ENCODE data around the gene WDR91. TPM values are rescaled to one million over a fixed set of nuclear protein-coding genes. Genes with fewer than 3 reads are reported as not detected.

WDR91 gene
- total and polyA plus RNA-seq, 4 donors: 5.8 to 19.0 (median 9.2) TPM

DNA sequence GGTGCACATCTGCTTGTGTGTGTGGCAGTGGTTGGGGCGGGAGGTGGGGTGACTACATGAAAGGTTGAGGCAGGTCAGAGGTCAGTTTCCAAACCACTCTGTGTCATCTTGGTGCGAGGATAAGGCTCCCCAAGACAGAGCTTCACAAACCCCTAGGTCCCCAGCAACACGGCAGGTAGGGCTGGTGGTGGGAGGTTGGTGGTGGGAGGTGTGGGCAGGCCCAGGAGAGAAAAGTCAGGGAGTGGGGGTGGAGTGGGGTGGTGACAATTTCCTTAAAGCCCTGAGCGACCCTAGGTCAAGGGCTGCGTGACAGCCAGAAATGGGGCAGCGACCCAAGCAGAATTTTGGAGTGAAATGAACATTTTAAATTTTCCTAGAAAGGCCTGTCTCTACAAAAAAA lies 20.8 kb upstream of the WDR91 start:
- DNase-seq (ENCODE audit: low spot score): no peak
- H3K4me1 ChIP-seq (ENCODE audit: control insufficient read depth in 4 of 4, insufficient read depth in 4 of 4, low read length in 3 of 4): no peaks in the 10 kb centered on the region
- no peak overlapping the region for H3K27ac ChIP-seq (ENCODE audit: low read depth in 1 of 2, low read length in 2 of 2)
- WGBS: 96% methylated on average over 6 of the region's 6 CpGs
- no peaks in the 10 kb centered on the region for H3K27me3 ChIP-seq (ENCODE audit: control insufficient read depth in 4 of 4, insufficient read depth in 4 of 4, low read length in 3 of 4)
- H3K4me3 ChIP-seq (ENCODE audit: low read depth in 1 of 3, low read length in 3 of 3): no peak overlapping the region
- no peak overlapping the region for H3K9ac ChIP-seq (ENCODE audit: low read depth in 1 of 2, low read length in 2 of 2)
- H3K36me3 ChIP-seq (ENCODE audit: control insufficient read depth in 4 of 4, insufficient read depth in 3 of 4, low read depth in 1 of 4, low read length in 3 of 4): no peaks in the 10 kb centered on the region
- H3K9me3 ChIP-seq (ENCODE audit: control insufficient read depth in 4 of 4, low read length in 3 of 4): no peaks in the 10 kb centered on the region
- TF ChIP-seq EGR1 (IDR thresholded peaks at IDR 0.05; ENCODE audit: low read depth in 2 of 2): no peak
- TF ChIP-seq, protein P1, sequence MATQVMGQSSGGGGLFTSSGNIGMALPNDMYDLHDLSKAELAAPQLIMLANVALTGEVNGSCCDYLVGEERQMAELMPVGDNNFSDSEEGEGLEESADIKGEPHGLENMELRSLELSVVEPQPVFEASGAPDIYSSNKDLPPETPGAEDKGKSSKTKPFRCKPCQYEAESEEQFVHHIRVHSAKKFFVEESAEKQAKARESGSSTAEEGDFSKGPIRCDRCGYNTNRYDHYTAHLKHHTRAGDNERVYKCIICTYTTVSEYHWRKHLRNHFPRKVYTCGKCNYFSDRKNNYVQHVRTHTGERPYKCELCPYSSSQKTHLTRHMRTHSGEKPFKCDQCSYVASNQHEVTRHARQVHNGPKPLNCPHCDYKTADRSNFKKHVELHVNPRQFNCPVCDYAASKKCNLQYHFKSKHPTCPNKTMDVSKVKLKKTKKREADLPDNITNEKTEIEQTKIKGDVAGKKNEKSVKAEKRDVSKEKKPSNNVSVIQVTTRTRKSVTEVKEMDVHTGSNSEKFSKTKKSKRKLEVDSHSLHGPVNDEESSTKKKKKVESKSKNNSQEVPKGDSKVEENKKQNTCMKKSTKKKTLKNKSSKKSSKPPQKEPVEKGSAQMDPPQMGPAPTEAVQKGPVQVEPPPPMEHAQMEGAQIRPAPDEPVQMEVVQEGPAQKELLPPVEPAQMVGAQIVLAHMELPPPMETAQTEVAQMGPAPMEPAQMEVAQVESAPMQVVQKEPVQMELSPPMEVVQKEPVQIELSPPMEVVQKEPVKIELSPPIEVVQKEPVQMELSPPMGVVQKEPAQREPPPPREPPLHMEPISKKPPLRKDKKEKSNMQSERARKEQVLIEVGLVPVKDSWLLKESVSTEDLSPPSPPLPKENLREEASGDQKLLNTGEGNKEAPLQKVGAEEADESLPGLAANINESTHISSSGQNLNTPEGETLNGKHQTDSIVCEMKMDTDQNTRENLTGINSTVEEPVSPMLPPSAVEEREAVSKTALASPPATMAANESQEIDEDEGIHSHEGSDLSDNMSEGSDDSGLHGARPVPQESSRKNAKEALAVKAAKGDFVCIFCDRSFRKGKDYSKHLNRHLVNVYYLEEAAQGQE (IDR thresholded peaks at IDR 0.05): no peak

DNA sequence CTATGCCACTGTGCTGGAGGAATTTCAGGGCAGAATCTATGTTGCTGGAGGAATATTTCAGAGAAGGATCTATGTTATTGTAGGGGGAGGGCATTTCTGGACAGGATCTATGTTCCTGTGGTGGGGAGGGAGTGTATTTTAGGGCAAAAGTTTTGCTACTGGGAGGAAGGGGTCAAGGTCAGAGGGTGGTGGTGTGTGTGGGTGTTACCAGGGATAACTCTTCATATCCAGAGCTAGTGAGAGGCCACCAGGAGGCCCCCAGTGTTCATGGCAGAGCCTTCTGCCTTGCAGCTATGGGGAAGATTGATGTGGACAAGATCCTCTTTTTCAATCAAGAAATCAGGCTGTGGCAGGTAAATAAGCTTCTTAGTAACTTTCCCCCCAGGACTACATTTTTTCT lies 20.4 kb upstream of the WDR91 start:
- Histone ChIP-seq H3K9ac (ENCODE audit: low read depth in 1 of 2, low read length in 2 of 2) (no peak overlapping the region), H3K27ac (ENCODE audit: low read depth in 1 of 2, low read length in 2 of 2) (no peak overlapping the region), H3K4me1 (ENCODE audit: control insufficient read depth in 4 of 4, insufficient read depth in 4 of 4, low read length in 3 of 4) (no peaks in the 10 kb centered on the region), H3K36me3 (ENCODE audit: control insufficient read depth in 4 of 4, insufficient read depth in 3 of 4, low read depth in 1 of 4, low read length in 3 of 4) (no peaks in the 10 kb centered on the region), H3K9me3 (ENCODE audit: control insufficient read depth in 4 of 4, low read length in 3 of 4) (no peaks in the 10 kb centered on the region), H3K27me3 (ENCODE audit: control insufficient read depth in 4 of 4, insufficient read depth in 4 of 4, low read length in 3 of 4) (no peaks in the 10 kb centered on the region), H3K4me3 (ENCODE audit: low read depth in 1 of 3, low read length in 3 of 3) (no peak overlapping the region)
- TF ChIP-seq, protein P2, sequence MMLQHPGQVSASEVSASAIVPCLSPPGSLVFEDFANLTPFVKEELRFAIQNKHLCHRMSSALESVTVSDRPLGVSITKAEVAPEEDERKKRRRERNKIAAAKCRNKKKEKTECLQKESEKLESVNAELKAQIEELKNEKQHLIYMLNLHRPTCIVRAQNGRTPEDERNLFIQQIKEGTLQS (IDR thresholded peaks at IDR 0.05): no peak
- TF ChIP-seq HNF4G (IDR thresholded peaks at IDR 0.05): no peak
- TF ChIP-seq TAF1 (conservative IDR thresholded peaks at IDR 0.05): no peak
- TF ChIP-seq EGR1 (IDR thresholded peaks at IDR 0.05; ENCODE audit: low read depth in 2 of 2): no peak
- no peak for TF ChIP-seq FOXA2 (IDR thresholded peaks at IDR 0.05)
- TF ChIP-seq NR2F2 (IDR thresholded peaks at IDR 0.05): no peak
- no peak for TF ChIP-seq SP1 (IDR thresholded peaks at IDR 0.05)
- no peak for TF ChIP-seq GABPA (IDR thresholded peaks at IDR 0.05 in 1 of 2, conservative IDR thresholded peaks at IDR 0.05 in 1 of 2)
- TF ChIP-seq YY1 (IDR thresholded peaks at IDR 0.05): no peak
- TF ChIP-seq, protein P1 (IDR thresholded peaks at IDR 0.05): no peak
- DNase-seq (ENCODE audit: low spot score): peak; percentile 27

DNA sequence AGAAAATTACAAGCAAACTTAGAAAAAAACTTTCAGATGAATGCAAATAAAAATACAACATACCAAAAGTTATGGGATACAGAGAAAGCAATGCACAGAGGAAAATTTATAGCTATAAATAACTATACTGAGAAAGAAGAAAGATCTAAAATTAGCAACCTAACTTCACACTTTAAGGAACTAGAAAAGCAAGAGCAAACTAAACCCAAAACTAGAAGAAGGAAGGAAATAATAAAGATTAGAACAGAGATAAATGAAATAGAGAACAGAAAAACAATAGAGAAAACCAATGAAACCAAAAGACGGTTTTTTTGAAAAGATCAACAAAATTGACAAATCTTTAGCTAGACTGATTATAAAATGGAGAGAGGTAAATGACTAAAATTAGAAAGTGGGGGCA lies 12.7 kb upstream of the WDR91 start:
- no peak for DNase-seq (ENCODE audit: low spot score)
- Histone ChIP-seq H3K9me3 (ENCODE audit: control insufficient read depth in 4 of 4, low read length in 3 of 4) (no peaks in the 10 kb centered on the region), H3K4me3 (ENCODE audit: low read depth in 1 of 3, low read length in 3 of 3) (no peak overlapping the region), H3K27ac (ENCODE audit: low read depth in 1 of 2, low read length in 2 of 2) (no peak overlapping the region), H3K27me3 (ENCODE audit: control insufficient read depth in 4 of 4, insufficient read depth in 4 of 4, low read length in 3 of 4) (no peaks in the 10 kb centered on the region), H3K9ac (ENCODE audit: low read depth in 1 of 2, low read length in 2 of 2) (no peak overlapping the region), H3K4me1 (ENCODE audit: control insufficient read depth in 4 of 4, insufficient read depth in 4 of 4, low read length in 3 of 4) (no peaks in the 10 kb centered on the region), H3K36me3 (ENCODE audit: control insufficient read depth in 4 of 4, insufficient read depth in 3 of 4, low read depth in 1 of 4, low read length in 3 of 4) (no peaks in the 10 kb centered on the region)
- WGBS: 60% methylated on average over 1 of the region's 1 CpG
- TF ChIP-seq FOXA1 (IDR thresholded peaks at IDR 0.05) (no peak), HNF4A (conservative IDR thresholded peaks at IDR 0.05) (no peak), YY1 (IDR thresholded peaks at IDR 0.05) (no peak), FOXA2 (IDR thresholded peaks at IDR 0.05) (no peak), HNF4G (IDR thresholded peaks at IDR 0.05) (no peak), RXRA (IDR thresholded peaks at IDR 0.05) (no peak), TAF1 (conservative IDR thresholded peaks at IDR 0.05) (no peak)
- TF ChIP-seq, protein P2 (IDR thresholded peaks at IDR 0.05): no peak

Measured in liver (tissue), 9 donors.